ENCODE data around the gene PTPRC.

The PTPRC gene

GRCh38 chr1:198631292-198631691 is 7.5 kb upstream of the PTPRC start:
- no peak overlapping the region for H3K27ac ChIP-seq (ENCODE audit: extremely low read depth, low read depth, low read length)
- H3K4me1 ChIP-seq (ENCODE audit: control insufficient read depth, insufficient read depth, low read length), result no peaks in the 10 kb centered on the region
- H3K4me3 ChIP-seq (ENCODE audit: low read depth, low read length), result no peak overlapping the region
- H3K9me3 ChIP-seq (ENCODE audit: control insufficient read depth, insufficient read depth, low read depth, low read length), result no peaks in the 10 kb centered on the region
- no peaks in the 10 kb centered on the region for H3K36me3 ChIP-seq (ENCODE audit: control insufficient read depth in 2 of 2, insufficient read depth in 1 of 2, low read length in 2 of 2)
- POLR2A ChIA-PET, result no interaction called here
- CTCF ChIA-PET, result no interaction called here
- TF ChIP-seq ZNF585B (tag by site-specific recombination; IDR thresholded peaks at IDR 0.05), result no peak

GRCh38 chr1:198632007-198632406 is 6.8 kb upstream of the PTPRC start:
- H3K9me3 ChIP-seq (ENCODE audit: control insufficient read depth, insufficient read depth, low read depth, low read length), result no peaks in the 10 kb centered on the region
- H3K4me3 ChIP-seq (ENCODE audit: low read depth, low read length), result no peak overlapping the region
- TF ChIP-seq ZFP37 (tag by site-specific recombination; IDR thresholded peaks at IDR 0.05) (no peak), ZNF274 (IDR thresholded peaks at IDR 0.05; ENCODE audit: low read length) (no peak), ZNF274 (tag by site-specific recombination; IDR thresholded peaks at IDR 0.05; ENCODE audit: borderline replicate concordance) (no peak)
- CTCF ChIA-PET, result no interaction called here
- no peak overlapping the region for H3K27ac ChIP-seq (ENCODE audit: extremely low read depth, low read depth, low read length)
- no peaks in the 10 kb centered on the region for H3K36me3 ChIP-seq (ENCODE audit: control insufficient read depth in 2 of 2, insufficient read depth in 1 of 2, low read length in 2 of 2)
- no peaks in the 10 kb centered on the region for H3K4me1 ChIP-seq (ENCODE audit: control insufficient read depth, insufficient read depth, low read length)
- POLR2A ChIA-PET, result no interaction called here

- CTCF ChIA-PET, result no interaction called here
Observed at GRCh38 chr1:198633675-198634121, 5.1 kb upstream of the PTPRC start.

More at GRCh38 chr1:198633675-198634121, 5.1 kb upstream of the PTPRC start:
- Histone ChIP-seq H3K27ac (ENCODE audit: extremely low read depth, low read depth, low read length) (no peak overlapping the region), H3K36me3 (ENCODE audit: control insufficient read depth in 2 of 2, insufficient read depth in 1 of 2, low read length in 2 of 2) (no peaks in the 10 kb centered on the region), H3K4me1 (ENCODE audit: control insufficient read depth, insufficient read depth, low read length) (no peaks in the 10 kb centered on the region), H3K9me3 (ENCODE audit: control insufficient read depth, insufficient read depth, low read depth, low read length) (no peaks in the 10 kb centered on the region), H3K4me3 (ENCODE audit: low read depth, low read length) (no peak overlapping the region)
- TF ChIP-seq ZNF394 (tag by site-specific recombination; IDR thresholded peaks at IDR 0.05; ENCODE audit: borderline replicate concordance), result no peak
- no peak for TF ChIP-seq GLIS1 (tag by site-specific recombination; IDR thresholded peaks at IDR 0.05)
- no peak for TF ChIP-seq ZNF266 (tag by site-specific recombination; IDR thresholded peaks at IDR 0.05; ENCODE audit: low read depth)
- no peak for TF ChIP-seq ZNF621 (tag by site-specific recombination; IDR thresholded peaks at IDR 0.05)
- no peak for TF ChIP-seq ZSCAN30 (tag by site-specific recombination; IDR thresholded peaks at IDR 0.05)
- TF ChIP-seq INSM2 (tag by site-specific recombination; IDR thresholded peaks at IDR 0.05), result no peak
- no peak for TF ChIP-seq PRDM4 (tag by site-specific recombination; IDR thresholded peaks at IDR 0.05)
- no peak for TF ChIP-seq TCF7L2 (IDR thresholded peaks at IDR 0.05; ENCODE audit: borderline replicate concordance, low read depth, low read length)
- TF ChIP-seq ZBTB11 (tag by site-specific recombination; conservative IDR thresholded peaks at IDR 0.05; ENCODE audit: low read depth), result no peak
- POLR2A ChIA-PET, result no interaction called here
